Stimulated activated CD8-positive, alpha-beta memory T cell treated with anti-CD3 and anti-CD28 coated beads, Interleukin-15, amount 100 ng/mL, for 4 hours (primary cell): ENCODE results near the gene PCGF6.

Experiments used
- DNase-seq, 2 donors: peaks; one replicate each; pipeline ENCODE4 v3.0.0-alpha.2; 2020; ENCODE audit warnings: low read depth in 2 of 2

The PCGF6 gene

DNA sequence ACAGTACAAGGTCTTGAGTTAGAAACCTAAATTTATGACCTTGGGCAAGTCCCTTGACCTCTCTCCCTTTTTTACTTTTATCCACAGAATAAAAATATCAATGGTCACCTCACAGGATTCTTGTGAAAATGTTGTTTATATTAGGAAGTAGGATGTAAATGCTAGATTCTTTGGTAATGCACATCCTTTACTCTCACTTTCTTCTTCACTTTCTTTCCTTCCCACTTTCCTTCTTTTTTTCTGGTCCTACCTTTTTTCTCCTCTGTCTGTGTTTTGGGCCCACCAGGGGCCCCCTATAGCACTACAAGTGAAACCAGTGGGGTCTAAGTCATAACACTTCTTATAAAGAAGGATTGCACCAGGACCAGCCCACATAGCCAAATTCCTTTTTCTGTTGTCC lies 93.1 kb downstream of the PCGF6 start:
- no peak for DNase-seq

- DNase-seq: no peak
Observed at GRCh38 chr10:103256613-103257012, 94.3 kb downstream of the PCGF6 start.

GRCh38 chr10:103254538-103255325 lies 96.2 kb downstream of the PCGF6 start:
- DNase-seq: no peak

- DNase-seq: no peak
Observed at GRCh38 chr10:103254113-103254512, 96.8 kb downstream of the PCGF6 start.
